Stimulated activated CD4-positive, alpha-beta T cell treated with anti-CD3 and anti-CD28 coated beads, TNF-alpha, amount 100 ng/mL, for 48 hours (primary cell): ENCODE data around the gene SFTPD.

Experiments
- DNase-seq, 3 donors: peaks; one replicate each; pipeline ENCODE4 v3.0.0-alpha.2; 2020; ENCODE audit warnings: low read depth in 3 of 3

SFTPD gene

GRCh38 chr10:79944428-79945395 lies 4.2 kb downstream of the SFTPD start:
- no peak for DNase-seq

- no peak for DNase-seq
Observed at GRCh38 chr10:79943871-79944270, 5.0 kb downstream of the SFTPD start.

- DNase-seq, result no peak
Observed at GRCh38 chr10:79942261-79943185, 6.4 kb downstream of the SFTPD start.

GRCh38 chr10:79941585-79942210 lies 7.2 kb downstream of the SFTPD start:
- DNase-seq, result no peak

- no peak for DNase-seq
Observed at GRCh38 chr10:79941146-79941545, 7.8 kb downstream of the SFTPD start.

GRCh38 chr10:79940431-79940830 lies 8.5 kb downstream of the SFTPD start:
- DNase-seq, result no peak

GRCh38 chr10:79939969-79940368 lies 8.9 kb downstream of the SFTPD start:
- DNase-seq, result no peak

- no peak for DNase-seq
Observed at GRCh38 chr10:79938728-79939406, 10.0 kb downstream of the SFTPD start.

- DNase-seq, result no peak
Observed at GRCh38 chr10:79937701-79938151, 11.2 kb downstream of the SFTPD start.

- DNase-seq, result no peak
Observed at GRCh38 chr10:79936625-79937615, 12.0 kb downstream of the SFTPD start.

- no peak for DNase-seq
Observed at GRCh38 chr10:79933961-79934360, 14.9 kb downstream of the SFTPD start.

- DNase-seq, result no peak
Observed at GRCh38 chr10:79932841-79933379, 16.0 kb downstream of the SFTPD start.

- no peak for DNase-seq
Observed at GRCh38 chr10:79932307-79932706, 16.6 kb downstream of the SFTPD start.

- DNase-seq, result no peak
Observed at GRCh38 chr10:79930751-79931150, 18.2 kb downstream of the SFTPD start.

GRCh38 chr10:79930267-79930666 lies 18.6 kb downstream of the SFTPD start:
- no peak for DNase-seq

GRCh38 chr10:79929409-79929904 lies 19.4 kb downstream of the SFTPD start:
- peak; percentile 61 to 80 (median 73) for DNase-seq

- DNase-seq, result no peak
Observed at GRCh38 chr10:79928028-79928583, 20.8 kb downstream of the SFTPD start.

- DNase-seq, result no peak
Observed at GRCh38 chr10:79927111-79927828, 21.6 kb downstream of the SFTPD start.

GRCh38 chr10:79926037-79926436 lies 22.9 kb downstream of the SFTPD start:
- DNase-seq, result no peak
